Nephron progenitor cell (in vitro differentiated cells): ENCODE measurements around the gene DOCK3.

ENCODE experiments used
- DNase-seq: peaks from one replicate; pipeline ENCODE4 v3.0.0; 2021
- H3K27ac Mint-ChIP-seq: 2 replicates; pipeline ENCODE4 v1.8.0; 2021; ENCODE audit warnings: mild to moderate bottlenecking, moderate library complexity, mixed read lengths
- H3K27me3 Mint-ChIP-seq: 2 replicates; pipeline ENCODE4 v1.8.0; 2021; ENCODE audit warnings: mild to moderate bottlenecking, low read depth, mixed read lengths; ENCODE audit not compliant: poor library complexity
- H3K36me3 Mint-ChIP-seq: 2 replicates; pipeline ENCODE4 v1.8.0; 2021; ENCODE audit warnings: low read depth, mixed read lengths
- H3K4me1 Mint-ChIP-seq: 2 replicates; pipeline ENCODE4 v1.8.0; 2021; ENCODE audit warnings: mixed read lengths
- H3K4me3 Mint-ChIP-seq: 2 replicates; pipeline ENCODE4 v1.8.0; 2021; ENCODE audit warnings: mild to moderate bottlenecking, moderate library complexity, mixed read lengths
- H3K9me3 Mint-ChIP-seq: 2 replicates; pipeline ENCODE4 v1.8.0; 2021; ENCODE audit warnings: mild to moderate bottlenecking, moderate library complexity, mixed read lengths
- CTCF ChIP-seq: fragments of 200-600 bp; sonication (generic); IDR thresholded peaks from 2 replicates; pipeline ENCODE4 v1.5.0; 2021; ENCODE audit warnings: antibody characterized with exemption

Gene DOCK3

GRCh38 chr3:50936389-50936788, 261.7 kb downstream of the DOCK3 start:
- Mint-ChIP-seq H3K36me3 (peaks cover 4% of the 10 kb centered on the region), H3K4me3 (no peak overlapping the region), H3K9me3 (peaks cover 39% of the 10 kb centered on the region), H3K27ac (no peak overlapping the region), H3K4me1 (no peaks in the 10 kb centered on the region), H3K27me3 (peaks cover 13% of the 10 kb centered on the region)
- TF ChIP-seq CTCF, result no peak
- no peak for DNase-seq

- no peak overlapping the region for H3K27ac Mint-ChIP-seq
- H3K4me1 Mint-ChIP-seq, result no peaks in the 10 kb centered on the region
- no peaks in the 10 kb centered on the region for H3K9me3 Mint-ChIP-seq
- H3K27me3 Mint-ChIP-seq, result no peaks in the 10 kb centered on the region
- H3K36me3 Mint-ChIP-seq, result no peaks in the 10 kb centered on the region
- no peak for DNase-seq
- H3K4me3 Mint-ChIP-seq, result no peak overlapping the region
- TF ChIP-seq CTCF, result no peak
Observed at GRCh38 chr3:50947419-50947818, 272.7 kb downstream of the DOCK3 start.

GRCh38 chr3:50950591-50950990, 275.9 kb downstream of the DOCK3 start:
- no peaks in the 10 kb centered on the region for H3K9me3 Mint-ChIP-seq
- no peak overlapping the region for H3K27ac Mint-ChIP-seq
- no peak overlapping the region for H3K4me3 Mint-ChIP-seq
- no peak for DNase-seq
- H3K4me1 Mint-ChIP-seq, result no peaks in the 10 kb centered on the region
- no peaks in the 10 kb centered on the region for H3K36me3 Mint-ChIP-seq
- no peak for TF ChIP-seq CTCF
- peaks cover 2% of the 10 kb centered on the region for H3K27me3 Mint-ChIP-seq

GRCh38 chr3:50953825-50954414, 279.2 kb downstream of the DOCK3 start:
- H3K4me1 Mint-ChIP-seq, result no peaks in the 10 kb centered on the region
- H3K27ac Mint-ChIP-seq, result no peak overlapping the region
- TF ChIP-seq CTCF, result no peak
- H3K4me3 Mint-ChIP-seq, result no peak overlapping the region
- no peak for DNase-seq
- no peaks in the 10 kb centered on the region for H3K9me3 Mint-ChIP-seq
- H3K27me3 Mint-ChIP-seq, result peaks cover 6% of the 10 kb centered on the region
- no peaks in the 10 kb centered on the region for H3K36me3 Mint-ChIP-seq

- H3K27ac Mint-ChIP-seq, result no peak overlapping the region
- no peak for DNase-seq
- H3K4me3 Mint-ChIP-seq, result no peak overlapping the region
- no peaks in the 10 kb centered on the region for H3K9me3 Mint-ChIP-seq
- H3K4me1 Mint-ChIP-seq, result no peaks in the 10 kb centered on the region
- peaks cover 17% of the 10 kb centered on the region for H3K27me3 Mint-ChIP-seq
- no peak for TF ChIP-seq CTCF
- H3K36me3 Mint-ChIP-seq, result no peaks in the 10 kb centered on the region
Observed at GRCh38 chr3:50961386-50961785, 286.7 kb downstream of the DOCK3 start.

GRCh38 chr3:50971487-50971924, 296.8 kb downstream of the DOCK3 start:
- no peak overlapping the region for H3K4me3 Mint-ChIP-seq
- DNase-seq, result peak; percentile 41
- peak; percentile 91 for TF ChIP-seq CTCF
- peaks cover 13% of the 10 kb centered on the region for H3K9me3 Mint-ChIP-seq
- no peaks in the 10 kb centered on the region for H3K4me1 Mint-ChIP-seq
- H3K27me3 Mint-ChIP-seq, result no peaks in the 10 kb centered on the region
- H3K36me3 Mint-ChIP-seq, result no peaks in the 10 kb centered on the region
- no peak overlapping the region for H3K27ac Mint-ChIP-seq
